ENCODE data around the gene TOP3B. TPM values are rescaled to one million over a fixed set of nuclear protein-coding genes. Genes with fewer than 3 reads are reported as not detected.

The TOP3B gene
- total and polyA plus RNA-seq, 9 of the 15 experiments (the other 6 are each of a cell fraction or from before 2014, with no cell fraction given), result 3.0 to 188 (median 112) TPM

- TF ChIP-seq ZNF324 (CRISPR knock-in tag; IDR thresholded peaks at IDR 0.05) (no peak), RBM34 (IDR thresholded peaks at IDR 0.05; ENCODE audit: borderline replicate concordance, insufficient read depth, low read length) (no peak), TEAD2 (tag; IDR thresholded peaks at IDR 0.05) (no peak), ZNF23 (CRISPR knock-in tag; IDR thresholded peaks at IDR 0.05) (no peak), POLR2AphosphoS5 (IDR thresholded peaks at IDR 0.05; ENCODE audit: control insufficient read depth, insufficient read depth, low read depth, low read length) (peak; percentile 10; the same call in 1 of the 2 replicates), GATAD2B (IDR thresholded peaks at IDR 0.05; ENCODE audit: borderline replicate concordance) (no peak), RNF219 (CRISPR knock-in tag; IDR thresholded peaks at IDR 0.05) (no peak), TFAM (CRISPR knock-in tag; conservative IDR thresholded peaks at IDR 0.05) (no peak), POLR2H (tag; IDR thresholded peaks at IDR 0.05; ENCODE audit: low read depth) (no peak), RBFOX2 (IDR thresholded peaks at IDR 0.05; ENCODE audit: low read depth, low read length) (no peak), HMG20B (CRISPR knock-in tag; IDR thresholded peaks at IDR 0.05) (no peak), PTBP1 (IDR thresholded peaks at IDR 0.05; ENCODE audit: low read depth, low read length) (no peak), ELK1 (CRISPR knock-in tag; IDR thresholded peaks at IDR 0.05) (peak; percentile 81; the same call in 1 of the 2 replicates), KLF1 (tag; IDR thresholded peaks at IDR 0.05) (0 out of 2 replicates have a peak, but pooled peaks have one; percentile 7), ZNF133 (CRISPR knock-in tag; IDR thresholded peaks at IDR 0.05) (no peak), MTA1 (IDR thresholded peaks at IDR 0.05; ENCODE audit: borderline replicate concordance) (no peak), ZNF644 (tag; IDR thresholded peaks at IDR 0.05; ENCODE audit: low read depth) (no peak)
These were observed 15.7 kb downstream of the TOP3B start (continued) for GRCh38 chr22:21966643-21967516.
